Effector memory CD4-positive, alpha-beta T cell (primary cell): ENCODE measurements around the gene SPEN.

Experiments used
- DNase-seq, 3 donors: peaks; one replicate each; pipeline ENCODE4 v3.0.0-alpha.2; 2020
- H3K27ac ChIP-seq: 2 replicates; pipeline ENCODE4 v1.7.0; 2013; ENCODE audit warnings: mild to moderate bottlenecking, low read length, moderate library complexity; ENCODE audit not compliant: insufficient read depth, poor library complexity, severe bottlenecking
- H3K27me3 ChIP-seq: replicated peaks from 2 replicates; pipeline ENCODE4 v1.7.0; 2013; ENCODE audit warnings: mild to moderate bottlenecking, low read length; ENCODE audit not compliant: insufficient read depth, control insufficient read depth, poor library complexity, severe bottlenecking
- H3K36me3 ChIP-seq: 2 replicates; pipeline ENCODE4 v1.7.0; 2013; ENCODE audit warnings: mild to moderate bottlenecking, low read length, moderate library complexity; ENCODE audit not compliant: control insufficient read depth, insufficient read depth
- H3K4me1 ChIP-seq: 2 replicates; pipeline ENCODE4 v1.7.0; 2013; ENCODE audit warnings: low read length, mild to moderate bottlenecking; ENCODE audit not compliant: control insufficient read depth, insufficient read depth, poor library complexity, severe bottlenecking
- H3K4me3 ChIP-seq: 2 replicates; pipeline ENCODE4 v1.7.0; 2013; ENCODE audit warnings: low read length, low read depth, mild to moderate bottlenecking; ENCODE audit not compliant: insufficient read depth, poor library complexity, severe bottlenecking
- H3K9me3 ChIP-seq: 2 replicates; pipeline ENCODE4 v1.7.0; 2013; ENCODE audit warnings: mild to moderate bottlenecking, low read length, moderate library complexity; ENCODE audit not compliant: control insufficient read depth

The SPEN gene

DNA sequence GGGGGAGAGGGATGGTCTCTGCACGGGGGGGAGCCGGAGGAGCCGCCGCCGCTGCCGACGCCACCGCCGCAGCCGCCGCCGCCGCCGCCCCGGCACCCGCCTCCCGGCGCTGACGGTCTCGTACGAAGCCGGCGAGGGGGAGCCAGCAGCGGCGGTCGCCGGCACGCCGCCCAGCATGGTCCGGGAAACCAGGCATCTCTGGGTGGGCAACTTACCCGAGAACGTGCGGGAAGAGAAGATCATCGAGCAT, 311 bp downstream of the SPEN start:
- H3K4me3 ChIP-seq = peak overlapping the region; percentile 82
- peak overlapping the region; percentile 91 for H3K27ac ChIP-seq
- no peaks in the 10 kb centered on the region for H3K27me3 ChIP-seq
- H3K9me3 ChIP-seq = no peaks in the 10 kb centered on the region
- peaks cover 6% of the 10 kb centered on the region for H3K4me1 ChIP-seq
- DNase-seq = no peak
- no peaks in the 10 kb centered on the region for H3K36me3 ChIP-seq

DNA sequence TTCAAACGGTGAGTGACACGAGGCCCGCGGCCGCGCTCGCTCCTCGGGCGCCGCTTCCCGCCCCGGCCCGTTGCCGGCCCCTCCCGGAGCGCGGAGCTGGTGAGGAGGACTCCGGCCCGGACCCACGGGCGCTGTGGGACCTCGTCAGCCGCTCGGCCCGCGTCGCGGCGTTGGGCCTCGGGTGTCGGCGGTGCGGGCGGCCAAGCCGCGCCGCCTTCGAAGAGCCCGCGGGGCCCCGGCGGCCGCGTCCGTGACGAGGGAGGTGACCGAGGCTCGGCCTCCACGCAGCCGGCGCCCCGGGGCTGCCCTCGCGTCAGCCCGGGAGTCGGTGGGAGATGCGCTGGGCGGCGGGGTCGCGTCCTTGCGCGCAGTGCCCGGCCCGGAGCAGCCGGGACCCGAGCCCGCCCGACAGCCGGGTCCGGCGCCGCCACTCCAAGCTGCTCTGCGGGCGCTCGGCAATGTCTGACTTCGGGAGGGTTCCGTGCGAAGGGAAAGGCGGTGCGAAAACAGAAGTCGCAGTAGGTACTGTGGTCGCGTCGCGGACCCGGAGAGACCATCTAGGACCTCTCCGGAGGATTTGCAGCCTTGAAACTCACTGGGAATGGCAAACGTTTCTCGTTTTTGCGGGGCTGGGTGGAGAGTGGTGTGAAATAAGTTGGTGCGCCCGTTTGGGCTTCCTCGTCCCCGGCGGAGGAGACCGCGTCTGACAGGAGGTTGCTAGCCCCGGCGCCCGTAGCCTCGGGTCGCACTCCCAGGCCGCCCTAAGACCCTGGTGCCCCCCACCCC, 829 bp downstream of the SPEN start:
- DNase-seq = peak in 2 of 3 donors; percentile 24 to 27
- Histone ChIP-seq H3K27ac (peak overlapping the region; percentile 91), H3K27me3 (no peaks in the 10 kb centered on the region), H3K36me3 (no peaks in the 10 kb centered on the region), H3K4me3 (peak overlapping the region; percentile 82), H3K9me3 (no peaks in the 10 kb centered on the region), H3K4me1 (peaks cover 6% of the 10 kb centered on the region)

DNA sequence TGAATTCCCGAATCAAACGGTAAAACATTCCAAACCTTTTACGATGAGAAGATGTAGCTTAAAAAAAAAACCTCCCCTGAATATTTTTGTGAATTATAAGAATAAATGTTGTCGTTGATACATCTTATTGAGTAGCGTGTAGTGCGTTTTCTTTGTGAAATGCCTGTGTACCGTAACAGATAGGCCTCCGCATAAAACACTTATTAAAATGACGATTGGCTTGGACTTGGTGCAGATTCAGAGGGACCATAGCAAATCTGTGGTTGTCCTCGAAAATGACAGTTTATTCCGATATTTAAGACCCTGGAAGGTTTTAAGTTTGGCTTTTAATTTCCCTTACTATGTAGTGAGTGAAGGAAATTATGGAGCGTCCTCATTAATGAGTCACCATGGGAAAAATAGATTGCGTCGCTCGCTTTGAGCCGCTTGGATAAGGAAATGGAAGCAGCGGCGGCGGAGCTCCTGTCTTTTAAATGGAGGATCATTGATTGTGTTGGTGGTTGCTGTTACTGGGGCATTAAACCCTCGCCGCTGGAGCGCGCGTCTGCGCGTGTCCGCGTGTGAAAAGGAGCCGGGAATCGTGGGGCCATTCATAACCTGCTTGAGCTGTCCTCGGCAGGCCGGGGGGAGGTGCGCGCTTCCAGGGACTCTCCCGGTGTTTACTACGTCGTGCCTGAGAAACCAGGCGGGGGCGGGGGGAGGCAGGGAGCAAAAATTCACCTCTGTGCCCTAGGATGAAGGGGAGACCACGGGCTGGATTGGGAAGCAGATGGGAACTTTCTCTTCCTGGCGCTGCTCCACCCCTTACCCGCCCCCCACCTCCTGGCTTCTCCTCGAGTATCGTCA, 1.6 kb downstream of the SPEN start:
- no peaks in the 10 kb centered on the region for H3K36me3 ChIP-seq
- DNase-seq = peak; percentile 42 to 60 (median 54)
- peak overlapping the region; percentile 91 for H3K27ac ChIP-seq
- H3K4me3 ChIP-seq = peak overlapping the region; percentile 82
- peaks cover 6% of the 10 kb centered on the region for H3K4me1 ChIP-seq
- H3K27me3 ChIP-seq = no peaks in the 10 kb centered on the region
- H3K9me3 ChIP-seq = no peaks in the 10 kb centered on the region

DNA sequence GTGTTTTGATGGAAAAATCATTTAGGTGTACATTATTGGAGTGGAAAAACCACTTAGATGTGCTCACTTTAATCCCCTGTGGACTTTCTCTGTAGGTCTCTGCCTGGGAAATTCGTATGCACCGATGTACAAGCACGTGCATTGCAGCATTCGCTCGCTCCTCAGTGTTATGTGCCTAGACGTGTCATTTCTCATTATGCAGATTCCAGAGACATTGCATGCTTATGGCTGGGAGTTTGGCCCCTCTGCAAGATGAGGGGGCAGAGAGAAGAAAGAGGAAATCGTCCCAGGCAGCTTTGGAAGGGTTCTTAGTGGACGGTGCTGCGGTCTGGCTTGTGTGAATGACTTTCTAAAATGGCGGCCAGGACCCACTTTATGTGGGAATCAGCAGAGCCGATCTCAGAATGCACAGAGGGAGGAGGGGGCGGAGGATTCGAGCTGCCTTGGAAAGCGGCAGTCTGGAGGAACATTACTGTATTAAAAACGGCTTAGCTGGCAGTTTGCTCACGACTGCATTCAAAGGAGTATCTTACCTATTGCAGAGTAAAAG, 2.3 kb downstream of the SPEN start:
- no peaks in the 10 kb centered on the region for H3K27me3 ChIP-seq
- no peaks in the 10 kb centered on the region for H3K36me3 ChIP-seq
- H3K4me3 ChIP-seq = peak overlapping the region; percentile 82
- peak in 1 of 3 donors; percentile 16 for DNase-seq
- peaks cover 6% of the 10 kb centered on the region for H3K4me1 ChIP-seq
- H3K27ac ChIP-seq = peak overlapping the region; percentile 91
- no peaks in the 10 kb centered on the region for H3K9me3 ChIP-seq

DNA sequence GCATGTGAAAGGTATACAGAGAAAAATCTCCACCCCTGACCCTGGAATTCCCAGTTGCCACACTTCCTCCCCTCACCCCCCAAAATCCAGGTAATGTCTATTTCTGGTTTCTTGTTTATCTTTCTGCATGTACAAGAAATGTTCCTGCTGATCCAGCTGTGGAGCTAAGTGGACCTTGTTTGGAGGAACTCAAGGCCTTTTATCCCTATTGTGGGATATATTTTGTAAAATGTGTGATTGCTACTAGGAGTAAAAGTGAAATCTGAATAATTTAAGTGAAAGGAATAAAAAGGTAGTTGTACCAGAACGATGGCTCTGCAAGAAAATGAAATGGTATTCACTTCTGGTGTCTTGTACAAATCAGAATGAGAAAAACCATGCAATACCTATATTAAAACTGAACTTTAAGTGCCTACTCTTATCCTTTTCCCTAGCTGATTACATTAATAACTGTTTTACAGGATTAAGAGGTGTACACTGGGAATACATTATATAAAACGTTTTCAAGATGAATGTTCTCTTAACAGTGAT, 3.0 kb downstream of the SPEN start:
- Histone ChIP-seq H3K36me3 (no peaks in the 10 kb centered on the region), H3K4me3 (no peak overlapping the region), H3K27me3 (no peaks in the 10 kb centered on the region), H3K9me3 (no peaks in the 10 kb centered on the region), H3K4me1 (peaks cover 6% of the 10 kb centered on the region), H3K27ac (no peak overlapping the region)
- no peak for DNase-seq

DNA sequence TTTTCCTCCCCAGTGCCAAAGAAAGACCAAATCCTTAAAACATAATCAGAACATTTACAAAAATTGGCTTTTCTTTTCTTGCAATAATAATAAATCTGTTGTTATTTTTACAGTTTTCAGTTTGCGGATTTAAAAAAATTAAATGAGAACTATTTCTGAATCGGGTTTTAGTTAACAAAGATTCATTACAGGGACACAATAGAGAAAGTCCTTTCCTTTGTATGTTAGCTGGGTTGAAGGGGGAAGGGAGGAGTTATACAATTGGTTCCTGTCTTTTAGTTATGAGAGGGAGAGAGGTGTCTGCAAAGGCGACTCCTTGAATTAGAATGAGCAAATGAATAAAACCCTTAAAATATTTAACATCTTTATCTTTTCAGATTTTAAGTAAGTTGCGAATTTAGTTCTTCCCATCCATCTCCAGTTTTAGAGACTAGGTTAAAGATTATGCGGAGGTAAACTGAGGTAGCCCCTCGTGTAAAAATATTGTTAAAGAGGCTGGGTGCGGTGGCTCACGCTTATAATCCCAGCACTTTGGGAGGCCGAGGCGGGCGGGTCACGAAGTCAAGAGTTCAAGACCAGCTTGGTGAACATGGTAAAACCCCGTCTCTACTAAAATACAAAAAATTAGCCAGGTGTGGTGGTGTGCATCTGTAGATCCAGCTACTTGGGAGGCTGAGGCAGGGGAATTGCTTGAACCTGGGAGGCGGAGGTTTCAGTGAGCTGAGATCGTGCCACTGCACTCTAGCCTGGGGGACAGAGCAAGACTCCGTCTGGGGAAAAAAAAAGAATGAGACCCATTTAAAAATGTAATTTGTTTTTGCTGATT, 3.9 kb downstream of the SPEN start:
- no peak overlapping the region for H3K27ac ChIP-seq
- H3K27me3 ChIP-seq = no peaks in the 10 kb centered on the region
- no peak overlapping the region for H3K4me3 ChIP-seq
- no peaks in the 10 kb centered on the region for H3K36me3 ChIP-seq
- H3K4me1 ChIP-seq = peaks cover 6% of the 10 kb centered on the region
- no peaks in the 10 kb centered on the region for H3K9me3 ChIP-seq
- no peak for DNase-seq

DNA sequence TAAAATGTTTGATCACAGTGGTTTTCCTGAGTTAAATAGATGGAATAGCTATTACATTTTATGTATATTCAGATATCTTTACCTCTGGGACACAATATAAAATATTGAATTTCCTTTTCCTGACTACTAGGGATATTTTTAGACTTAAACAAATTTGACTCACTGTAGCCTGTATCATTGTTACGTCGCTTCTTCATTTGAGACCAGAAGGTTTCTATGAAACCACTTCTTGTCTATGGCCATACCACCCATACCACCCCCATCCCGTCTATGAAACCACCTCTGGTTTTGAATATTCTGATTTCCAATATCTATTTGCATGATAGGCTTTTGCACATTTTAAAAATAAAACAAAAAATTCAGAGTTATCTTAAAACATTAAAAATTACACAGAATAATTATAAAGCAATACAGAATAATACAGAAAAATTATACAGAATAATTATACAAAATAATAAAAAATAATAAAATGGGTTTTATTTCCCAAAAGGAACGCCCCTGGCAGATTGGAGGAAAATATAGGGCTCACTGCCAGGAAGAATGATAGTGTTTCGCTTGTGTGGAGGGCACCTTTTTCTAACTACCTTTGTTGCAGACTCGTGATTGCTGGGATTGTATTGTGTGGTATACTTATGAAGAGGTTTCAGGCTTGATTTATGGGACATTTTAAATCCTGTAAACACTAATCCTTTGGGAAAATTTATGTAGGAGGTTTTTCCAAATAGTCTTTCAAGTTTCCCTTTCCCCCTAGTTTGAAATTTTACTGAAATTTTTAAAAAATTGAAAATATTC, 4.7 kb downstream of the SPEN start:
- Histone ChIP-seq H3K4me3 (no peak overlapping the region), H3K27ac (no peak overlapping the region), H3K4me1 (peaks cover 6% of the 10 kb centered on the region), H3K9me3 (no peaks in the 10 kb centered on the region), H3K36me3 (no peaks in the 10 kb centered on the region), H3K27me3 (no peaks in the 10 kb centered on the region)
- no peak for DNase-seq

DNA sequence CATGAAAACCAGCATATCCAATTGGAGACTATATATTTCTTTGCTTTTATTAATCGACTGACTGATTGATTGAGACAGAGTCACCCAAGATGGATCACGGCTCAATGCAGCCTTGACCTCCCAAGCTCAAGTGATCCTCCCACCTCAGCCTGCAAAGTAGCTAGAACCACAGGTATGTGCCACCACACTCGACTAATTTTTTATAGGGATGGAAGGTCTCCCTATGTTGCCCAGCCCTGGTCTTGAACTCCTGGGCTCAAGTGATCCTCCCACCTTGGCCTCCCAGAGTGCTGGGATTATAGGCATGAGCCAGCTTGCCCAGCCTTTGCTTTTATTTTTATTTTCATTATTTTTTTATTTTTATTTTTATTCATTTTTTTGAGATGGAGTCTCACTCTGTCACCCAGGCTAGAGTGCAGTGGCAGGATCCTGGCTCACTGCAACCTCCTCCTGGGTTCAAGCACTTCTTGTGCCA, 5.4 kb downstream of the SPEN start:
- H3K27ac ChIP-seq = no peak overlapping the region
- no peak for DNase-seq
- no peaks in the 10 kb centered on the region for H3K36me3 ChIP-seq
- H3K9me3 ChIP-seq = no peaks in the 10 kb centered on the region
- H3K27me3 ChIP-seq = no peaks in the 10 kb centered on the region
- H3K4me3 ChIP-seq = no peak overlapping the region
- H3K4me1 ChIP-seq = peaks cover 7% of the 10 kb centered on the region

DNA sequence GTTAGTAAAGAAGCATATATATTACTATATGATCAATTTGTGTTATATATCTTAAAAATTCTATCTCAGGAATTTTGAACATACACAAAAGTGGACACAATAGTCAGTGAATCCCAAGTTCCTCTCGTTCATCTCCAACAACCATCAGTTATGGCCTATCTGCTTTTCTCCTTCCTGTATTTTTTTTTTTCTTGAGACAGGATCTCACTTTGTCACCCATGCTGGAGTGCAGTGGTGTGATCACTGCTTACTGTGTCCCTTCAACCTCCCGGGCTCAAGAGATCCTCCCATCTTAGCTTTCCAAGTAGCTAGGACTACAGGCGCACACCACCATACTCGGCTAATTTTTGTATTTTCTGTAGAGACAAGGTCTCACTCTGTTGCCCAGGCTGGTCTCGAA, 9.4 kb downstream of the SPEN start:
- no peak for DNase-seq
- H3K36me3 ChIP-seq = no peaks in the 10 kb centered on the region
- peaks cover 9% of the 10 kb centered on the region for H3K4me1 ChIP-seq
- no peak overlapping the region for H3K4me3 ChIP-seq
- no peak overlapping the region for H3K27ac ChIP-seq
- no peaks in the 10 kb centered on the region for H3K27me3 ChIP-seq
- H3K9me3 ChIP-seq = no peaks in the 10 kb centered on the region
